Activated T-helper 2 cell treated with anti-CD3 and anti-CD28 coated beads, Interferon-gamma antibody, Interleukin-2, Interleukin-4, amounts not matched to agents 10 μg/mL and 5 μg/mL and 100 μg/mL, durations not matched to agents 14 hours and 24 hours and 36 hours (primary cell): ENCODE results near the gene GNA15. TPM values are rescaled to one million over a fixed set of nuclear protein-coding genes. Genes with fewer than 3 reads are reported as not detected.
"Not testable (repeated sequence)": the region's sequence is repeated elsewhere in the genome, so short reads cannot be mapped to it uniquely, and the experiment has no call there.

Experiments used
- DNase-seq: peaks from one replicate; pipeline ENCODE4 v3.0.0; 2021; ENCODE audit warnings: low spot score
- H3K27ac Mint-ChIP-seq: one replicate; pipeline ENCODE4 v1.8.0; 2021; ENCODE audit warnings: mixed read lengths
- H3K27me3 Mint-ChIP-seq: one replicate; pipeline ENCODE4 v1.8.0; 2021; ENCODE audit warnings: low read depth, mixed read lengths
- H3K36me3 Mint-ChIP-seq: one replicate; pipeline ENCODE4 v1.8.0; 2021; ENCODE audit warnings: low read depth, mixed read lengths
- H3K4me1 Mint-ChIP-seq: one replicate; pipeline ENCODE4 v1.8.0; 2021; ENCODE audit warnings: low read depth, mixed read lengths
- H3K4me3 Mint-ChIP-seq: one replicate; pipeline ENCODE4 v1.8.0; 2021; ENCODE audit warnings: low read depth, mild to moderate bottlenecking, moderate library complexity, mixed read lengths
- H3K9me3 Mint-ChIP-seq: one replicate; pipeline ENCODE4 v1.8.0; 2021; ENCODE audit warnings: mixed read lengths
- intact Hi-C: fragments of 100-400 bp; cut with micrococcal nuclease; formaldehyde crosslinking; loops from one replicate; pipeline ENCODE4 v1.15.1; 2023
- total RNA-seq: library from RNA; stranded (reverse); gene quantifications from 2 replicates; pipeline ENCODE4 v1.2.3, GENCODE V29; 2022

Gene GNA15, protein sequence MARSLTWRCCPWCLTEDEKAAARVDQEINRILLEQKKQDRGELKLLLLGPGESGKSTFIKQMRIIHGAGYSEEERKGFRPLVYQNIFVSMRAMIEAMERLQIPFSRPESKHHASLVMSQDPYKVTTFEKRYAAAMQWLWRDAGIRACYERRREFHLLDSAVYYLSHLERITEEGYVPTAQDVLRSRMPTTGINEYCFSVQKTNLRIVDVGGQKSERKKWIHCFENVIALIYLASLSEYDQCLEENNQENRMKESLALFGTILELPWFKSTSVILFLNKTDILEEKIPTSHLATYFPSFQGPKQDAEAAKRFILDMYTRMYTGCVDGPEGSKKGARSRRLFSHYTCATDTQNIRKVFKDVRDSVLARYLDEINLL
- 174 and 176 TPM in 2 replicates for total RNA-seq

DNA sequence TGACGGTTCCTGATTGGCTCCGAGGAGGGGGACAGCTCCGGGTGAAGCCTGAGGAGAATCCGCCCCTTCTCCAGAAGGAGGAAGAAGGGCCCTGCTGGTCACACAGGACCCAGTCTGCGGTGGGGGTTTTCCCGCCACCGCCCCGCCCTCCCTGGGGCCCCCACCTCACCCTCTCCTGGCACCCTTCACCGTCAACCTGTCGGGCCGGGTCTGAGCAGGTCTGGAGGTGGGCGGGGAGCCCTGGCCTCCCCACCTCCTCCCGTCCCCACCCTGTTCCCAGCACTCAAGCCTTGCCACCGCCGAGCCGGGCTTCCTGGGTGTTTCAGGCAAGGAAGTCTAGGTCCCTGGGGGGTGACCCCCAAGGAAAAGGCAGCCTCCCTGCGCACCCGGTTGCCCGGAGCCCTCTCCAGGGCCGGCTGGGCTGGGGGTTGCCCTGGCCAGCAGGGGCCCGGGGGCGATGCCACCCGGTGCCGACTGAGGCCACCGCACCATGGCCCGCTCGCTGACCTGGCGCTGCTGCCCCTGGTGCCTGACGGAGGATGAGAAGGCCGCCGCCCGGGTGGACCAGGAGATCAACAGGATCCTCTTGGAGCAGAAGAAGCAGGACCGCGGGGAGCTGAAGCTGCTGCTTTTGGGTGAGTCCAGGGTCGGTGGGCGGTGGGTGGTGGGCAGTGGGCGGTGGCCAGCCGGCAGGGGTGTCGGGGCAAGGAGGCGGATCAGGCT is at the start of gene GNA15:
Gene GNA15 (plus strand): TSS at position 73 of the 723 bp plus-strand sequence. CDS start 418 bp downstream, at position 491.
- intact Hi-C loops: no loop called here

DNA sequence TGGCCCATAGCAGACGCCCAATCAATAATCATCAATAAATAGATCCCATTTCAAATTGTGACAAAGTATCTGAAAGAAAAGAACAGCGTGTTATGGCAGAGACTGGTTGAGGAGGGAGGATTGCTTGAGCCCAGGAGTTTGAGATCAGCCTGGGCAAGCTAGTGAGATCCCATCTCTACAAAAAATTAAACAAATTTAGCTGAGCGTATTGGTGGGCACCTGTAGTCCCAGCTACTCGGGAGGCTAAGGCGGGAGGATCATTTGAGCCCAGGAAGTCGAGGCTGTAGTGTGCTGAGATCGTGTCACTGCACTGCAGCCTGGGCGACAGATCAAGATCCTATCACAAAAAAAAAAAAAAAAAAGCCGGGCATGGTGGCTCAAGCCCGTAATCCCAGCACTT is 48.1 kb upstream of the GNA15 start:
- H3K27me3 Mint-ChIP-seq: peaks cover 4% of the 10 kb centered on the region
- no peak overlapping the region for H3K27ac Mint-ChIP-seq
- no peaks in the 10 kb centered on the region for H3K36me3 Mint-ChIP-seq
- no peaks in the 10 kb centered on the region for H3K4me1 Mint-ChIP-seq
- H3K9me3 Mint-ChIP-seq: no peaks in the 10 kb centered on the region
- intact Hi-C loops: no loop called here
- DNase-seq: no peak
- H3K4me3 Mint-ChIP-seq: no peak overlapping the region

More for the DNA sequence above, at the start of gene GNA15:
- Mint-ChIP-seq H3K9me3 (no peaks in the 10 kb centered on the region), H3K4me1 (peaks cover 34% of the 10 kb centered on the region), H3K36me3 (peaks cover 34% of the 10 kb centered on the region), H3K27me3 (no peaks in the 10 kb centered on the region), H3K4me3 (peak within 1 kb of the TSS; percentile 85), H3K27ac (peak within 1 kb of the TSS; percentile 74)
- peak; percentile 43 for DNase-seq

DNA sequence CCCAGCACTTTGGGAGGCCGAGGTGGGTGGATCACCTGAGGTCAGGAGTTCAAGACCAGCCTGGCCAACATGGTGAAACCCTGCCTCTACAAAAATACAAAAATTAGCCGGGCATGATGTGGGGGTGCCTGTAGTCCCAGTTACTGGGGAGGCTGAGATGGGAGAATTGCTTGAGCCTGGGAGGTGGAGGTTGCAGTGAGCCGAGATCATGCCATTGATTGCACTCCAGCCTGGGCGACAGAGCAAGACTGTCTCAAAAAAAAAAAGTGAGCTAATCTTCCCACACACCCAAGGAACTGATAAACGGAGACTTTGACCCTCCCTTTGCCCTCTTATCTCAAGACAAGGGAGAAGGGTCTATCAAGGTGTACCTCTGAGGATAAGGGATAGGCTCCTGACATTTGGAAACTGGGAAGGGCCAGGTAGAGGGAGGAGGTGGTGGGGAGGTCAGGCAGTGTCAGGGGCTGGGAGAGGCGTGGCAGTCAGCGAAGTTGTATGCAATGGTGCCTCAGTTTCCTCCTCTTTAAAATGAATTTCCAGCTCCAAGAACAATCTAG is 46.5 kb upstream of the GNA15 start:
- H3K36me3 Mint-ChIP-seq, H3K4me3 Mint-ChIP-seq, H3K4me1 Mint-ChIP-seq, DNase-seq, H3K27me3 Mint-ChIP-seq, intact Hi-C loops, H3K9me3 Mint-ChIP-seq, H3K27ac Mint-ChIP-seq: not testable (repeated sequence)

DNA sequence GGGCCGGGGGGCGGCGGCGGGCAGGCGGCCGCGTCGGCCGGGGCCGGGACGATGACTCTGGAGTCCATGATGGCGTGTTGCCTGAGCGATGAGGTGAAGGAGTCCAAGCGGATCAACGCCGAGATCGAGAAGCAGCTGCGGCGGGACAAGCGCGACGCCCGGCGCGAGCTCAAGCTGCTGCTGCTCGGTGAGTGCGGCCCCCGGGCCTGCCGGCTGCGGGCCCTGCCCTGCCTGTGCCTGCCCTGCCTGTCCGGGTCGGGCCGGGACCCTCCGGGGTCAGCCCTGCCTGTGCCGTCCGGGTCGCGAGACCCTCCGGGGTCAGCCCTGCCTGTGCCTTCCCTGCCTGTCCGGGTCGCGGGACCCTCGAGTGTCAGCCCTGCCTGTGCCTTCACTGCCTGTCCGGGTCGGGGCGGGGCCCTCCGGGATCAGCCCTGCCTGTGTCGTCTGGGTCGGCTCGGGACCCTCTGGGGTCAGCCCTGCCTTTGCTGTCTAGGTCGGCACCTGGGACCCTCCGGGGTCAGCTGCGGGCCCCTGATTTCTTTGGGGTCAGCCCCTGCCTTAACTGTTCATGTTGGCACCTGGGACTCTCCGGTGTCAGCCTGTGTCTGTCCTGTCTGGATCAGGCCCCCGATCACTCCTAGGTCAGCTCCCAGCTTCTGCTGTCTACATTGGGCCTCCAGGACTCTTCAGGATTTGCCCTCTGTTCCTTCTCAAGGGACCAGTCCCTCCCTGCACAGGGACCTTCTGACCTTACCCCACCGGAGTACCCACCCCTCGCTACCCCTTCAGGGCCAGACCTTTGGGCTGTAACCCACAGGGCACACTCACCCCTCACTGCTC is 41.0 kb upstream of the GNA15 start:
- DNase-seq: no peak
- H3K27me3 Mint-ChIP-seq: peaks cover 25% of the 10 kb centered on the region

DNA sequence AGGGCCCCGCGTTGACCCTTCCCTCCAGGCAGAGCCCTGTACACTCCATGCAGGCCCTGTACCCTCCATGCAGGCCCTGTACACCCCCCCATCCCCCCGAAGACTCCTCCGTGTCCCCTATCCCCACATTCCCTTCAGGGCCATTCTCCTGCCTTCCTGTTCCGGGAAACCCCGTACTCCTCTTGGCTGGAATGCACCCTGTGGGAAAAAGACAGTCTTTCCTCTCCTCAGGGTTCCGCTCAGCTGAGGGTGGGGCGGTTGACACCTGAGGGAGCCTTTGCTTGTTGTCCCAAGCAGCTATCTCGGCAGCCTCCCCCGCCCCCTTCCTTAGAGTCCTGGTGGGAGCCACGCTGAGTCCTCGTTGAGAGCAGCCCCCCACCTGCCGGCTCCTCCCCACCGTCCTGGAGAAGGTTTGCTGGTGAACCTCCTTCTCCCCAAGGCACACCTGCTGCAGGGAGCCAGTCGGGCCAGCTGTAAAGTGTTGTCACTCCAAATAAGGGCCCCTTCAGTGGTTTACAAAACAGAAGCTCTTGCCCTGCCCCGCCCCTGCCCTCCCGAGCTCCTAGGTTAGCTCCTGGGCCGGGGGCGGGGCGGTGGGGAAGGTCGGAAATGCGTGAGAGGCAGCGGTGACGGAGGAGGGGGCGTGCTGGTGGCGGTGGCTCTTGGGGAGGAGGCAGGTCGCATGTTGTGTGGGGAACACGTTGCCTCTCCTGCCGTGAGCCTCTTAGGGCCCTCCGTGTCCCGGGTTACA is 40.2 kb upstream of the GNA15 start:
- H3K27me3 Mint-ChIP-seq: peaks cover 27% of the 10 kb centered on the region
- intact Hi-C loops: no loop called here

More for the DNA sequence above, 41.0 kb upstream of the GNA15 start:
- Mint-ChIP-seq H3K4me3 (peak overlapping the region; percentile 69), H3K36me3 (no peaks in the 10 kb centered on the region), H3K9me3 (no peaks in the 10 kb centered on the region), H3K27ac (no peak overlapping the region), H3K4me1 (peaks cover 18% of the 10 kb centered on the region)
- intact Hi-C loops: no loop called here

DNA sequence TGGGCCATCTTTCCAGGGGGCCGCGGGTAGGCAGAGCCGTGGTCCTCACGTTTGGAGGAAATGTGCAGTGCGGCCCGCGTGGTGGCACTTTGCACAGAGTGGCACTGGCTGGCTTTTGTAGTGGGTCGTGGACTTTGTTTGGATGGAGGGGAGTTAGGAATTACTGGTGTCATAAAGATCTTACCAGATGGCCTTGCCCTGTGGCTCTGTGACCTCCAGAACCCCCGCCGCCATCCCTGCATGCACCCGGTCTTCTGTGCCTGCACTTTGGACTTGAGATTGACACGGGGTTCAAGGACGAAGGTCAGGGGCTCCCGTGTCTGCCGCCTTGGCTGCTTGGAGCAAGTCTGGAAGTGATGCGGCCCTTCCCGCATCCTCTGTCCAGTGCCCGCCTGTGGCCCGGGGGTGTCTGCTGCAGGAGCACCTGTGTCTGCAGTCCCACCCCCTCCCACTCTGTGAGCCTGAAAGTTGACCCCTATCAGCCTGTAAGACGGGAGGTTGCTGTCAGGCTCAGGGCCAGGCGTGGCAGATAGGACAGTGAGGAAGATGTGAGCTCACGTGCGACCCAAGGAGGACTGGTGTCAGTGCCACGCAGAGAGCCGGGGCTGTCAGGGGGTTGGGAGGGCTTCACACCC is 39.4 kb upstream of the GNA15 start:
- intact Hi-C loops: no loop called here
- Mint-ChIP-seq H3K27me3 (peaks cover 27% of the 10 kb centered on the region), H3K4me1 (peaks cover 18% of the 10 kb centered on the region), H3K9me3 (no peaks in the 10 kb centered on the region), H3K36me3 (no peaks in the 10 kb centered on the region), H3K27ac (no peak overlapping the region), H3K4me3 (peak overlapping the region; percentile 69)
- DNase-seq: no peak

More for the DNA sequence above, 40.2 kb upstream of the GNA15 start:
- Mint-ChIP-seq H3K9me3 (no peaks in the 10 kb centered on the region), H3K4me1 (peaks cover 18% of the 10 kb centered on the region), H3K36me3 (no peaks in the 10 kb centered on the region), H3K4me3 (peak overlapping the region; percentile 69), H3K27ac (no peak overlapping the region)
- DNase-seq: peak; percentile 22

DNA sequence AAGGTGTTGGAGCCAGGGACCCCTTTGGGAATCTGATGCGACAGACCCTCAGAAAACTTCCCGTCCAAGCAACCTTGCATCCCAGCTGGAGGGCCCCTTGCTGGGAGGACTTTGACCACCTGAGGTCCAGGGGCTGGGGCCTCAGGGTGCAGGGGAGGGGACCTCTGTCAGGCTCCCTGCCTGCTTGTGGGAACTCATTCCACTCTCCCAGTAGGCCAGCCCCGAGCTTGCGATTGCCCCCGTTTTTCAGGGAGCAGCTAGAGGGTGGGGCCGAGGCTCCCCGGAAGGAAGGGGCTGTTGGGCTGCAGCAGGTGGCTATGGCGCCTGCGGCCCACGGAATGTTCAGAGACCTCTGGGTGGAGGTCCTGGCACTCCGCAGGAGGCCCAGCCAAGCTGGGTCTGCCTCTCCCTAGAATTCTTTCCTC is 38.9 kb upstream of the GNA15 start:
- DNase-seq: no peak
- H3K4me1 Mint-ChIP-seq: peaks cover 18% of the 10 kb centered on the region
- H3K27me3 Mint-ChIP-seq: peaks cover 27% of the 10 kb centered on the region
- no peaks in the 10 kb centered on the region for H3K9me3 Mint-ChIP-seq
- H3K27ac Mint-ChIP-seq: no peak overlapping the region
- H3K36me3 Mint-ChIP-seq: no peaks in the 10 kb centered on the region
- intact Hi-C loops: no loop called here
- no peak overlapping the region for H3K4me3 Mint-ChIP-seq

DNA sequence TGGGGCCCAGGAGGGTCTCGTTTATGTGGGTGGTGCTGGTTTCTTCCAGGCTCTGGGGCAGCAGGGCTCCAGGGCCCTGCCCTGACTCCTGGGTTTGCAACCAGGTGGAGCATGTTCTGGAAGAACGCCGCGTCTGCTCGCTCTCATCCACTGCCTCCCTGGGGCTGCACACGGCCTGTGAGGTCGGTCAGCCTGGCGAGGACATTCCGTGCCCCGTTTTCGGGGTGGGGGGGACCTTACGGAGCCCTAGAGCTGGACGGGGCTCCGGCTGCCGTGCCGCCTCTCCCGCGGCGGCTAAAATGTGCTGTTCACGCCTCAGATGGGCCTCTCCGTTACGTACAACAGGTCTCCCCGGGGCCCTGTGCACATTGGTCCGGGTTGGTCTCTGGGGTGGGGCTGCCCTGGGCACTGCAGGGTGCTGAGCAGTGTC is 38.4 kb upstream of the GNA15 start:
- H3K27ac Mint-ChIP-seq: no peak overlapping the region
- peaks cover 18% of the 10 kb centered on the region for H3K4me1 Mint-ChIP-seq
- intact Hi-C loops: no loop called here
- no peaks in the 10 kb centered on the region for H3K9me3 Mint-ChIP-seq
- no peak for DNase-seq
- no peak overlapping the region for H3K4me3 Mint-ChIP-seq
- H3K27me3 Mint-ChIP-seq: peaks cover 25% of the 10 kb centered on the region
- H3K36me3 Mint-ChIP-seq: no peaks in the 10 kb centered on the region

DNA sequence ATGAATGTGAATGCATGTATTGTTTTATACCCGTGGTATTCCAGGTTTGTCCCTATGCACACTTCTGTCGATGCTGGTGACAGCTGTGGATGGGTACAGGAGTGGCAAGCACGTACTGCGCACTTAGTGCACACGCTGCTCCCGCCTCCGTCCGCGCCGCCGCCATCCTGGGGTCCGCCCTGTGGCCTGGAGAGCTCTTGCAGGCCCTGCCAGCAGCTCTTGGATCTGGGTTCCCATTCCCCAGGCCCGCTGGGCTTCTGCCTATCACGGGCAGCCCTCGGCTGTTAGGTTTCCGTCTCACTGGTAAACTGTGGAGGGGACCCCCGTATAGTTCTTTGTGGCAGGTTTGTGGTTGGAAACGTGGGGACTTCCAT is 37.7 kb upstream of the GNA15 start:
- no peak overlapping the region for H3K4me3 Mint-ChIP-seq
- peaks cover 18% of the 10 kb centered on the region for H3K4me1 Mint-ChIP-seq
- no peak overlapping the region for H3K27ac Mint-ChIP-seq
- DNase-seq: no peak
- no peaks in the 10 kb centered on the region for H3K36me3 Mint-ChIP-seq
- intact Hi-C loops: no loop called here
- peaks cover 24% of the 10 kb centered on the region for H3K27me3 Mint-ChIP-seq
- no peaks in the 10 kb centered on the region for H3K9me3 Mint-ChIP-seq

DNA sequence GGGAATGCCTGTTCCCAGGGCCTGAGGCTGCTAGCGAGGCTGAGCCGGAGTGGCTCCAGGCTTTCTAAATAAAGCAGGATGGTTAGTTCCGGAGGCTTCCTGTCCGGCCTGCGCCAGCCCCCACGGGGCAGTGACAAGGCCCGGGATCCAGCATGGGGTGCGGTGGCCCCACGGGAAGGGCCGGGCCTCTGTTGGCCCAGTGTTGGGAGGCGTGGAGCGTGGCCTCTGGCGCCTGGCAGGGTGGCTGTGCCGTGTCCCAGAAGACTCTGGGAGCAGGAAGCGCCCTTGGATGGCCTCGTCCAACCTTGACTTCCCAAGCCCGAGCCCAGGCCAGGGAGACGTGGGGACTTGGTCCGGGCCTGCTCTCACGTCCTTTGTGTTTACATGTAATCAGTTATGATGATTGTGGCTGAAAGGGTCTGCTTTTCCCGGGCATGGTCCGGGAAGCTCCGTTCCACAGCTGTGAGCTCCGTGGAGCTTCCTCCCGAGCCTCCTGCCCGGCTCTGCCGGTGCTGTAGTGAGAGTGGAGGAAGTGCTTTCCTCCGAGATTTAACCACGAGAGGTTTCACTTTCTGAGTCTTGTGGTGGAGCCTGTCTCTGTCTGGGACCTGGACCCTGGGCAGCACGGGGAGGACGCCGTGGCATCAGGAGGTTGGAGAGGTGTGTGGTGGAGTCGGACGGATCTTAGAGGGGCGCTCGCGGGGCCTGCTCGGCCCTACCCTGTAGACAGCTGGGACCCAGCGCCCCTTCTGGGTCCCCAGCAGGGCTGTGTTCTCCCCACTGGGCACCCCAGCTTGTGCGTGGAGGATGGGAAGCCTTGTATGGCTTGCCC is 37.1 kb upstream of the GNA15 start:
- no peaks in the 10 kb centered on the region for H3K36me3 Mint-ChIP-seq
- DNase-seq: no peak
- intact Hi-C loops: no loop called here
- no peak overlapping the region for H3K27ac Mint-ChIP-seq
- peaks cover 24% of the 10 kb centered on the region for H3K27me3 Mint-ChIP-seq
- peaks cover 18% of the 10 kb centered on the region for H3K4me1 Mint-ChIP-seq
- H3K9me3 Mint-ChIP-seq: no peaks in the 10 kb centered on the region
- H3K4me3 Mint-ChIP-seq: no peak overlapping the region
